Stomach smooth muscle (tissue), 2 donors: Measurements from ENCODE around the gene TACR2.

ENCODE experiments used
- H3K27ac ChIP-seq: one replicate; pipeline ENCODE4 v1.7.0; 2013; ENCODE audit warnings: mild to moderate bottlenecking, low read length, inconsistent platforms
- H3K27me3 ChIP-seq, 2 donors: one replicate each; pipeline ENCODE4 v1.7.0; 2013; ENCODE audit warnings: low read length in 2 of 2; ENCODE audit not compliant: insufficient read depth in 2 of 2, control insufficient read depth in 1 of 2
- H3K36me3 ChIP-seq, 2 donors: one replicate each; pipeline ENCODE4 v1.7.0; 2013; ENCODE audit warnings: low read length in 2 of 2; ENCODE audit not compliant: control insufficient read depth in 2 of 2, insufficient read depth in 2 of 2
- H3K4me1 ChIP-seq: one replicate; pipeline ENCODE4 v1.7.0; 2013; ENCODE audit warnings: low read length; ENCODE audit not compliant: control insufficient read depth, insufficient read depth
- H3K4me3 ChIP-seq, 2 donors: one replicate each; pipeline ENCODE4 v1.7.0; 2013; ENCODE audit warnings: low read length in 2 of 2
- H3K9ac ChIP-seq, 2 donors: one replicate each; pipeline ENCODE4 v1.7.0; 2013; ENCODE audit warnings: low read length in 2 of 2, mild to moderate bottlenecking in 1 of 2
- H3K9me3 ChIP-seq, 2 donors: one replicate each; pipeline ENCODE4 v1.7.0; 2013; ENCODE audit warnings: low read length in 2 of 2; ENCODE audit not compliant: control insufficient read depth in 2 of 2
- donor health status: healthy.
- donor health status: Pancreatic carcinoma.

TACR2 gene

GRCh38 chr10:69409968-69410367 lies 6.8 kb downstream of the TACR2 start:
- H3K9ac ChIP-seq: no peak overlapping the region
- no peak overlapping the region for H3K27ac ChIP-seq
- H3K9me3 ChIP-seq: no peaks in the 10 kb centered on the region
- no peaks in the 10 kb centered on the region for H3K27me3 ChIP-seq
- H3K4me3 ChIP-seq: no peak overlapping the region
- peaks cover 11 to 22% of the 10 kb centered on the region in 2 donors for H3K36me3 ChIP-seq
- peaks cover 71% of the 10 kb centered on the region for H3K4me1 ChIP-seq

DNA sequence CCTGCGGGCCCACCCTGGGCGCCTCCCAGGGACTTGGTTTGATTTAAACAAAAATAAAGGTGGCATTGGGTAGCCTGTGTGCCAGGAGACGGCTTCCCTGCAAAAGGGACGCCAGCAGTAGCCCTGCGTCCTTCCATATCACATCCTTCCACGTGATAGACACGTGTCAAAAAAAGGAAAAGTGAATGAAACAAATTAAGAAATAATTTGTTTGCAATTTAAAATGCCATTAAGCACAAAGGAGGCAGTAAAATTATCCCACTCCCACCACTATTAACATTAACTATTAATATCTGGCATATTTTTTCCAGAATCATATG lies 7.6 kb downstream of the TACR2 start:
- peaks cover 15 to 30% of the 10 kb centered on the region in 2 donors for H3K36me3 ChIP-seq
- H3K27me3 ChIP-seq: no peaks in the 10 kb centered on the region
- H3K4me1 ChIP-seq: peaks cover 68% of the 10 kb centered on the region
- H3K27ac ChIP-seq: peak overlapping the region; percentile 82
- peak overlapping the region in 1 of 2 donors; percentile 57 for H3K4me3 ChIP-seq
- peak overlapping the region; percentile 1 to 71 for H3K9ac ChIP-seq
- H3K9me3 ChIP-seq: no peaks in the 10 kb centered on the region

DNA sequence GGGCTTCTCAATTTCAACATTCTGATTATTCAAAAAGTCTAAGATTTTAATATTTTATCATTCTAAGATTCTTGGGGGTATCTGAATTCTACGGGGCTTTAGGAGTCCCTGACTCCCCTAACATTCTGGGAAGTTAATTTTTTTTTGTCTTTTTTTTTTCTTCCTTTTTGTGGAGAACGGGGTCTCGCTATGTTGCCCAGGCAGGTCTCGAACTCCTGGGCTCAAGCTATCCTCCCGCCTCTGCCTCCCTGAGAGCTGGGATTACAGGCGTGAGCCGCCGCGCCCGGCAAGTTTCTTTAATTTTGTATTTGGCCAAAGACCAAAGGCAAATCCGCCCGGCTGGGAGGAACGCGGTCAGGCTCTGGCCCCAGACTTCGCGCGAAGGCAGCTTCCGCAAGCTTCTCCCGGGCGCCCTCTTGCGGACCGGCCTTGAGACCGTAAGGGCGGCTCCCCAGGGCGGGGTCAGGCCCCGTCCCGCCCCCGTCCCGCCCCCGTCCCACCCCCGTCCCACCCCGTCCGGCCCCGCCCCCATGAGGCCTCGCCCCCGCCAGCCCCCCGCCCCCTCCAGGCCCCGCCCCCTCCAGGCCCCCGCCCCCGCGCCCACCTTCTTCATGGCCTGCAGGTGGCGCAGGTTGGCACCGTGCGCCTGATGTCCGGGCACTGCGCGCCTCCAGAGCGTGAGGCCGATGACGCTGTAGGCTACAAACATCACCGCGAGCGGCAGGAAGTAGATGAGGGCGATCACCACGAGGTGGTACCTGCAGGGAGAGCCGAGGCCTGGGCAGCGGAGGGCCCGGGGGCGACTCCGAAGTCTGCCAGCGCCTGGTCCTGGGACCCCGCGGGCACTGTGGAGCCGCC lies 8.2 kb downstream of the TACR2 start:
- peak overlapping the region in 1 of 2 donors; percentile 57 for H3K4me3 ChIP-seq
- H3K9ac ChIP-seq: peak overlapping the region; percentile 42 to 71
- H3K27me3 ChIP-seq: no peaks in the 10 kb centered on the region
- no peaks in the 10 kb centered on the region for H3K9me3 ChIP-seq
- H3K27ac ChIP-seq: peak overlapping the region; percentile 82
- H3K36me3 ChIP-seq: peaks cover 20 to 30% of the 10 kb centered on the region in 2 donors
- peaks cover 68% of the 10 kb centered on the region for H3K4me1 ChIP-seq

GRCh38 chr10:69407621-69408301 lies 9.0 kb downstream of the TACR2 start:
- H3K9ac ChIP-seq: peak overlapping the region; percentile 42 to 65
- H3K4me1 ChIP-seq: peaks cover 74% of the 10 kb centered on the region
- peaks cover 22 to 34% of the 10 kb centered on the region in 2 donors for H3K36me3 ChIP-seq
- no peaks in the 10 kb centered on the region for H3K9me3 ChIP-seq
- peak overlapping the region; percentile 12 to 52 for H3K4me3 ChIP-seq
- peak overlapping the region; percentile 76 for H3K27ac ChIP-seq
- no peaks in the 10 kb centered on the region for H3K27me3 ChIP-seq

DNA sequence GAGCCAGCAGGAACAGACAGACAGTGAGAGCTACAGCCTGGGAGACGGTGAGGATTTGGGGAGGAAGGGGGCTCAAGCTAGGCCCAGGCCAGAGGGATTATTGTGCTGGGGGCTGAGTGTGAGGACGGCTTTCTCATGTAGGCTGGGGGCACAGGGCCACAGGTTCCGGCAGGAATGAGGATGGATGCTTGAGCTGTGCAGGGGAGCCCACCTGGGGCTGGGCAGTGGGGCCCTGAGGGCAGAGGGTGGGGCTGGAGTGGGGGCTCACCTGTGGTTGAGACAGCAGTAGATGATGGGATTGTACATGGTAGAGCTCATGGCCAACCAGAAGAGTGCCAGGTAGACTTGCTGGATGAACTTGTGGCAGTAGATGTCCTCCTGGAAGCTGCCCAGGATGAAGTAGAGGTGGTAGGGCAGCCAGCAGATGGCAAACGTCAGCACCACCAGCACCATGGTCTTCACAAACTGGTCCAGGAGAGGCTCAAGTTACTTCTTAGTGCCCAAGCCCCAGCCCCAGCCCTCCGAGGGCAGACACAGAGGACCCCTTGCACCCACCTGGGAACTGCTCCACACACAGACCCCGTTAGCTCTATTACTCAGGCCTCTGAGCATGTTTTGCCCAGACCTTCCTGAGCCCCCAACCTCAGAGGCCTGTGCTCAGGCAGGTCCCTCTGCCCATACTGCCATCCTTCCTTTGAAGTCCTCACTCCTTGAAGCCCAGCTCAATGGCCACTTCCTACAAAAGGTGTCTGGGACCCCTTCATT lies 9.7 kb downstream of the TACR2 start:
- H3K36me3 ChIP-seq: peaks cover 22 to 36% of the 10 kb centered on the region in 2 donors
- H3K4me3 ChIP-seq: no peak overlapping the region
- no peaks in the 10 kb centered on the region for H3K9me3 ChIP-seq
- H3K27me3 ChIP-seq: no peaks in the 10 kb centered on the region
- peak overlapping the region; percentile 76 for H3K27ac ChIP-seq
- peaks cover 74% of the 10 kb centered on the region for H3K4me1 ChIP-seq
- peak overlapping the region; percentile 34 to 36 for H3K9ac ChIP-seq

DNA sequence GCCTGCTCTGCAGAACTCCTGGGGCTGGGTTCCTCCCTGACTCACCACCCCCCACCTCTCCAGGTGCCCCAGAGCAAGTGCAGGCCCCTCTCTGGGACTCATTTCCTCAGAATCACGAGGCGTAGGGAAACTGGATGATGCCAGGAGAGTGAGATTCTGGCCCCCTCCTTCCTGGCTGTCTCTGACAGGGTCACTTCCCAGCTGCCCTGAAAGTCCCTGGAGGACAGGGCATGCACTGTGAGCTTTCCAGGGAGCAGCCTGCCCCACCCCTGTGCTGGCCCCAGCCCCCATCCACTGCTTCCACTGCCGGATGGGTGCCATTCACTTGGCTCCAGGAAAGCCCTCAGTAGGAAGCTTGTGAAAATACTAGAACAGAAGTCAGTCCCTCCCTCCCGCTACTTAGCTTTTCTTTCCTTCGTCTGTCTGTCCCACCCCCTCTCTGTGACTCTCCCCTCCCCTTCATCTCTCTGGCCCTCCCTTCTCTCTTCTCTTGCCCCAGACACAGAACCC lies 10.4 kb downstream of the TACR2 start:
- Histone ChIP-seq H3K9ac (peak overlapping the region; percentile 21 to 34), H3K4me3 (no peak overlapping the region), H3K36me3 (peaks cover 25 to 38% of the 10 kb centered on the region in 2 donors), H3K27ac (peak overlapping the region; percentile 76), H3K4me1 (peaks cover 75% of the 10 kb centered on the region), H3K27me3 (no peaks in the 10 kb centered on the region), H3K9me3 (no peaks in the 10 kb centered on the region)

- H3K9ac ChIP-seq: no peak overlapping the region
- no peaks in the 10 kb centered on the region for H3K9me3 ChIP-seq
- peaks cover 67% of the 10 kb centered on the region for H3K4me1 ChIP-seq
- H3K4me3 ChIP-seq: no peak overlapping the region
- no peaks in the 10 kb centered on the region for H3K27me3 ChIP-seq
- peaks cover 29 to 49% of the 10 kb centered on the region in 2 donors for H3K36me3 ChIP-seq
- peak overlapping the region; percentile 76 for H3K27ac ChIP-seq
Observed at GRCh38 chr10:69405221-69405620, 11.5 kb downstream of the TACR2 start.

- H3K27me3 ChIP-seq: no peaks in the 10 kb centered on the region
- no peak overlapping the region for H3K9ac ChIP-seq
- peaks cover 63% of the 10 kb centered on the region for H3K4me1 ChIP-seq
- H3K9me3 ChIP-seq: no peaks in the 10 kb centered on the region
- peak overlapping the region; percentile 76 for H3K27ac ChIP-seq
- no peak overlapping the region for H3K4me3 ChIP-seq
- H3K36me3 ChIP-seq: peaks cover 29 to 49% of the 10 kb centered on the region in 2 donors
Observed at GRCh38 chr10:69404786-69405185, 11.9 kb downstream of the TACR2 start.

GRCh38 chr10:69403519-69403918 lies 13.2 kb downstream of the TACR2 start:
- no peaks in the 10 kb centered on the region for H3K9me3 ChIP-seq
- no peak overlapping the region for H3K4me3 ChIP-seq
- H3K4me1 ChIP-seq: peaks cover 57% of the 10 kb centered on the region
- H3K9ac ChIP-seq: no peak overlapping the region
- peaks cover 29 to 58% of the 10 kb centered on the region in 2 donors for H3K36me3 ChIP-seq
- H3K27ac ChIP-seq: peak overlapping the region; percentile 53
- H3K27me3 ChIP-seq: no peaks in the 10 kb centered on the region

GRCh38 chr10:69403066-69403465 lies 13.7 kb downstream of the TACR2 start:
- Histone ChIP-seq H3K4me1 (peaks cover 53% of the 10 kb centered on the region), H3K36me3 (peaks cover 29 to 60% of the 10 kb centered on the region in 2 donors), H3K9ac (no peak overlapping the region)

More at GRCh38 chr10:69403066-69403465, 13.7 kb downstream of the TACR2 start:
- H3K9me3 ChIP-seq: no peaks in the 10 kb centered on the region
- no peaks in the 10 kb centered on the region for H3K27me3 ChIP-seq
- peak overlapping the region; percentile 53 for H3K27ac ChIP-seq
- H3K4me3 ChIP-seq: no peak overlapping the region
